H9 (cell line): Measurements from ENCODE around the gene CAMTA1. TPM values are rescaled to one million over a fixed set of nuclear protein-coding genes. Genes with fewer than 3 reads are reported as not detected.

ENCODE experiments used
- DNase-seq: peaks from one replicate; pipeline ENCODE4 v3.0.0-alpha.2; 2017
- H2AFZ ChIP-seq: one replicate; pipeline ENCODE4 v1.6.1; 2013; ENCODE audit warnings: mild to moderate bottlenecking, low read length, control low read depth, moderate library complexity
- H2AK5ac ChIP-seq: 2 replicates; pipeline ENCODE4 v1.6.1; 2013; ENCODE audit warnings: low read length, control low read depth, mixed read lengths; ENCODE audit not compliant: insufficient read length
- H2BK120ac ChIP-seq: one replicate; pipeline ENCODE4 v1.6.1; 2013; ENCODE audit warnings: low read depth, mild to moderate bottlenecking, low read length, control low read depth, inconsistent platforms; ENCODE audit not compliant: poor library complexity, severe bottlenecking
- H2BK12ac ChIP-seq: 2 replicates; pipeline ENCODE4 v1.6.1; 2013; ENCODE audit warnings: low read length, control low read depth, mixed read lengths, low read depth; ENCODE audit not compliant: insufficient read length
- H2BK15ac ChIP-seq: 2 replicates; pipeline ENCODE4 v1.6.1; 2013; ENCODE audit warnings: low read depth, low read length, control low read depth
- H2BK20ac ChIP-seq: one replicate; pipeline ENCODE4 v1.6.1; 2013; ENCODE audit warnings: low read depth, mild to moderate bottlenecking, low read length, control low read depth, inconsistent platforms; ENCODE audit not compliant: poor library complexity, severe bottlenecking
- H2BK5ac ChIP-seq: 2 replicates; pipeline ENCODE4 v1.6.1; 2013; ENCODE audit warnings: low read length, control low read depth, mixed read lengths; ENCODE audit not compliant: insufficient read length
- H3K14ac ChIP-seq: 2 replicates; pipeline ENCODE4 v1.6.1; 2013; ENCODE audit warnings: low read length, control low read depth; ENCODE audit not compliant: insufficient read depth
- H3K18ac ChIP-seq: 2 replicates; pipeline ENCODE4 v1.6.1; 2013; ENCODE audit warnings: low read depth, mild to moderate bottlenecking, mixed read lengths, low read length, control low read depth; ENCODE audit not compliant: insufficient read length
- H3K23ac ChIP-seq: 2 replicates; pipeline ENCODE4 v1.6.1; 2013; ENCODE audit warnings: low read length, control low read depth, mixed read lengths, low read depth; ENCODE audit not compliant: insufficient read length
- H3K23me2 ChIP-seq: 2 replicates; pipeline ENCODE4 v1.6.1; 2013; ENCODE audit warnings: low read depth, mild to moderate bottlenecking, mixed read lengths, low read length, control low read depth; ENCODE audit not compliant: insufficient read length, poor library complexity, severe bottlenecking
- H3K27ac ChIP-seq: 2 replicates; pipeline ENCODE4 v1.5.1; 2013; ENCODE audit warnings: low read length, control low read depth, mixed read lengths, low read depth; ENCODE audit not compliant: insufficient read length
- H3K27me3 ChIP-seq: 2 replicates; pipeline ENCODE4 v1.6.1; 2013; ENCODE audit warnings: low read length, control low read depth, inconsistent platforms; ENCODE audit not compliant: insufficient read depth
- H3K4ac ChIP-seq: 2 replicates; pipeline ENCODE4 v1.6.1; 2013; ENCODE audit warnings: low read depth, mild to moderate bottlenecking, control low read depth, inconsistent platforms, low read length, moderate library complexity
- H3K4me1 ChIP-seq: 2 replicates; pipeline ENCODE4 v1.6.1; 2013; ENCODE audit warnings: low read length, control low read depth, inconsistent platforms; ENCODE audit not compliant: insufficient read depth
- H3K4me2 ChIP-seq: 2 replicates; pipeline ENCODE4 v1.6.1; 2013; ENCODE audit warnings: low read length, control low read depth, mixed read lengths; ENCODE audit not compliant: insufficient read length, insufficient read depth
- H3K56ac ChIP-seq: 2 replicates; pipeline ENCODE4 v1.6.1; 2013; ENCODE audit warnings: low read depth, mild to moderate bottlenecking, mixed read lengths, low read length, control low read depth; ENCODE audit not compliant: insufficient read length
- H3K79me1 ChIP-seq: 2 replicates; pipeline ENCODE4 v1.6.1; 2013; ENCODE audit warnings: low read depth, mild to moderate bottlenecking, moderate library complexity, low read length, control low read depth, inconsistent platforms; ENCODE audit not compliant: insufficient read depth, poor library complexity, severe bottlenecking
- H3K79me2 ChIP-seq: 2 replicates; pipeline ENCODE4 v1.6.1; 2013; ENCODE audit warnings: low read length, control low read depth, inconsistent platforms; ENCODE audit not compliant: insufficient read depth
- H3K9ac ChIP-seq: 2 replicates; pipeline ENCODE4 v1.6.1; 2013; ENCODE audit warnings: low read length, control low read depth, mixed read lengths; ENCODE audit not compliant: insufficient read length; ENCODE audit errors: extremely low read depth
- H3K9me3 ChIP-seq: one replicate; pipeline ENCODE4 v1.6.1; 2013; ENCODE audit warnings: low read depth, low read length, inconsistent platforms; ENCODE audit not compliant: control insufficient read depth
- H3T11ph ChIP-seq: one replicate; pipeline ENCODE4 v1.6.1; 2013; ENCODE audit warnings: mild to moderate bottlenecking, low read length, control low read depth, inconsistent platforms
- H4K20me1 ChIP-seq: one replicate; pipeline ENCODE4 v1.6.1; 2013; ENCODE audit not compliant: control insufficient read depth, insufficient read length, insufficient read depth
- H4K5ac ChIP-seq: 2 replicates; pipeline ENCODE4 v1.6.1; 2013; ENCODE audit warnings: low read depth, mild to moderate bottlenecking, mixed read lengths, low read length, control low read depth; ENCODE audit not compliant: insufficient read length
- H4K8ac ChIP-seq: replicated peaks from 2 replicates; pipeline ENCODE4 v1.6.1; 2013; ENCODE audit warnings: low read length, control low read depth, mixed read lengths, low read depth; ENCODE audit not compliant: insufficient read length
- H4K91ac ChIP-seq: 2 replicates; pipeline ENCODE4 v1.6.1; 2013; ENCODE audit warnings: low read depth, mild to moderate bottlenecking, moderate library complexity, mixed read lengths, low read length, control low read depth; ENCODE audit not compliant: insufficient read length
- H3K27ac Mint-ChIP-seq, 3 experiments: 2 replicates in 2 of 3; 3 replicates in 1 of 3; pipeline ENCODE4 v1.8.0; 2020 to 2021; ENCODE audit warnings: mixed read lengths in 3 of 3, mild to moderate bottlenecking in 1 of 3, moderate library complexity in 1 of 3
- H3K27me3 Mint-ChIP-seq: 2 replicates; pipeline ENCODE4 v1.8.0; 2021; ENCODE audit warnings: low read depth, mild to moderate bottlenecking, moderate library complexity, mixed read lengths
- H3K36me3 Mint-ChIP-seq, 3 experiments: 2 replicates in 2 of 3; 3 replicates in 1 of 3; pipeline ENCODE4 v1.8.0; 2020 to 2021; ENCODE audit warnings: low read depth in 3 of 3, mixed read lengths in 3 of 3; ENCODE audit not compliant: insufficient read depth in 1 of 3
- H3K4me1 Mint-ChIP-seq, 2 experiments: 2 replicates each; pipeline ENCODE4 v1.8.0; 2020; ENCODE audit warnings: mixed read lengths in 2 of 2
- H3K4me3 Mint-ChIP-seq, 2 experiments: 2 replicates in 1 of 2; 3 replicates in 1 of 2; pipeline ENCODE4 v1.8.0; 2020 to 2021; ENCODE audit warnings: mild to moderate bottlenecking in 2 of 2, mixed read lengths in 2 of 2, moderate library complexity in 1 of 2
- H3K9me3 Mint-ChIP-seq, 2 experiments: 2 replicates in 1 of 2; 3 replicates in 1 of 2; pipeline ENCODE4 v1.8.0; 2020; ENCODE audit warnings: mild to moderate bottlenecking in 2 of 2, mixed read lengths in 2 of 2, moderate library complexity in 1 of 2
- CTCF ChIP-seq: fragments of 200-600 bp; sonication (generic); conservative IDR thresholded peaks from 3 replicates; pipeline ENCODE4 v1.8.0; 2021; ENCODE audit warnings: antibody characterized with exemption, mild to moderate bottlenecking
- WGBS: extraction: QIAGEN DNeasy Blood & Tissue Kit; methylation state at CpG from one replicate; pipeline ENCODE4 v1.1.7; 2013; ENCODE audit warnings: missing lambda C conversion rate, low lambda C conversion rate, mixed read lengths; ENCODE audit not compliant: insufficient read length; ENCODE audit errors: extremely low coverage; 5-methylcytosine and 5-hydroxymethylcytosine counted together
- total RNA-seq: library from RNA; stranded (reverse); gene quantifications from 2 replicates; pipeline ENCODE4 v1.2.1, GENCODE V29; 2021

The CAMTA1 gene
- total RNA-seq, 1 experiment from 2014 or later = 115 TPM

- Histone ChIP-seq H4K8ac (no peak overlapping the region), H3K18ac (no peak overlapping the region), H2BK12ac (no peak overlapping the region), H3T11ph (no peak overlapping the region), H3K9me3 (no peaks in the 10 kb centered on the region), H2BK15ac (no peak overlapping the region), H3K4me2 (no peak overlapping the region), H3K9ac (no peak overlapping the region), H4K20me1 (no peaks in the 10 kb centered on the region), H3K4me1 (no peaks in the 10 kb centered on the region), H3K79me2 (no peaks in the 10 kb centered on the region), H4K91ac (no peak overlapping the region), H3K27ac (no peak overlapping the region), H2BK20ac (no peak overlapping the region), H2AK5ac (no peak overlapping the region), H4K5ac (no peak overlapping the region), H3K4ac (no peak overlapping the region), H3K27me3 (no peaks in the 10 kb centered on the region; the same call in 1 of the 2 replicates), H3K56ac (no peak overlapping the region), H3K14ac (no peak overlapping the region), H2BK5ac (no peak overlapping the region), H2BK120ac (no peak overlapping the region), H3K23me2 (no peaks in the 10 kb centered on the region), H3K79me1 (no peaks in the 10 kb centered on the region), H3K23ac (no peak overlapping the region), H2AFZ (no peak overlapping the region)
- peaks cover 5% of the 10 kb centered on the region for H3K27me3 Mint-ChIP-seq
- DNase-seq = no peak
- no peaks in the 10 kb centered on the region for H3K9me3 Mint-ChIP-seq
- no peak overlapping the region for H3K4me3 Mint-ChIP-seq
- H3K27ac Mint-ChIP-seq = no peak overlapping the region
- H3K36me3 Mint-ChIP-seq = no peaks in the 10 kb centered on the region
- WGBS = no CpG with 5 or more reads among the region's 4 CpGs
- TF ChIP-seq CTCF = no peak
- H3K4me1 Mint-ChIP-seq = peaks cover 7 to 10% of the 10 kb centered on the region in 2 experiments
Measured at GRCh38 chr1:7716506-7716905, 931.3 kb downstream of the CAMTA1 start.
